Measurements from ENCODE around the gene CARD11. TPM values are rescaled to one million over a fixed set of nuclear protein-coding genes. Genes with fewer than 3 reads are reported as not detected.
"Not testable (repeated sequence)": the region's sequence is repeated elsewhere in the genome, so short reads cannot be mapped to it uniquely, and the experiment has no call there.

Gene CARD11
- total and polyA plus RNA-seq, 8 donors, result 2.7 to 8.1 (median 3.9) TPM

- Histone ChIP-seq H3K36me3 (no peaks in the 10 kb centered on the region), H3K4me1 (no peaks in the 10 kb centered on the region), H3K27ac (no peak overlapping the region), H3K27me3 (peaks cover 0 to 18% of the 10 kb centered on the region in 2 donors), H3K9me3 (peaks cover 0 to 15% of the 10 kb centered on the region in 2 donors), H3K4me3 (no peak overlapping the region)
- ATAC-seq (no peak), DNase-seq (no peak)
- intact Hi-C loops (cut with DNase I), result no loop called here
- TF ChIP-seq, protein P1, sequence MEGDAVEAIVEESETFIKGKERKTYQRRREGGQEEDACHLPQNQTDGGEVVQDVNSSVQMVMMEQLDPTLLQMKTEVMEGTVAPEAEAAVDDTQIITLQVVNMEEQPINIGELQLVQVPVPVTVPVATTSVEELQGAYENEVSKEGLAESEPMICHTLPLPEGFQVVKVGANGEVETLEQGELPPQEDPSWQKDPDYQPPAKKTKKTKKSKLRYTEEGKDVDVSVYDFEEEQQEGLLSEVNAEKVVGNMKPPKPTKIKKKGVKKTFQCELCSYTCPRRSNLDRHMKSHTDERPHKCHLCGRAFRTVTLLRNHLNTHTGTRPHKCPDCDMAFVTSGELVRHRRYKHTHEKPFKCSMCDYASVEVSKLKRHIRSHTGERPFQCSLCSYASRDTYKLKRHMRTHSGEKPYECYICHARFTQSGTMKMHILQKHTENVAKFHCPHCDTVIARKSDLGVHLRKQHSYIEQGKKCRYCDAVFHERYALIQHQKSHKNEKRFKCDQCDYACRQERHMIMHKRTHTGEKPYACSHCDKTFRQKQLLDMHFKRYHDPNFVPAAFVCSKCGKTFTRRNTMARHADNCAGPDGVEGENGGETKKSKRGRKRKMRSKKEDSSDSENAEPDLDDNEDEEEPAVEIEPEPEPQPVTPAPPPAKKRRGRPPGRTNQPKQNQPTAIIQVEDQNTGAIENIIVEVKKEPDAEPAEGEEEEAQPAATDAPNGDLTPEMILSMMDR (IDR thresholded peaks at IDR 0.05), result no peak
Measured at GRCh38 chr7:3025616-3026015, 18.1 kb downstream of the CARD11 start.

DNA sequence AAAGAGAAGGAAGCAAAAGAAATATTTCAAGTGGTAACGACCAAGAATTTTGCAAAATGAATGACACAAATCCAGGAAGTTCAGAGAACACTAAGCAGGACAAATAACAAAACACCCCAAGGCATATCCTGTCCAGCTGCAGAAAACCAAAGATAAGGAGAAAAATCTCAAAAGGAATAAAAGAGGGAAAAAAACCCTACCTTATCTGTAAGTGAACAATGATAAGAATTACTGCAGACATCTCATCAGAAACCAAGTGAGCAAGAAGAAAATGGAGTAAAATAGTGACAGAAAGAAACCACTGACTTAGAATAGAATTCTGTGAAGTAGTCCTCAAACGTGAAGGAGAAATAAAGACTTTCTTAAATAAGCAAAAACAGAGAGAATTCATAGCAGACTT is 21.8 kb downstream of the CARD11 start:
- H3K4me1 ChIP-seq, result no peaks in the 10 kb centered on the region
- H3K27ac ChIP-seq, result no peak overlapping the region
- TF ChIP-seq, protein P1 (IDR thresholded peaks at IDR 0.05), result no peak
- intact Hi-C loops (cut with DNase I), result no loop called here
- H3K36me3 ChIP-seq, result no peaks in the 10 kb centered on the region
- no peak overlapping the region for H3K4me3 ChIP-seq
- H3K9me3 ChIP-seq, result peaks cover 0 to 28% of the 10 kb centered on the region in 2 donors
- ATAC-seq (no peak), DNase-seq (no peak)
- H3K27me3 ChIP-seq, result peaks cover 0 to 6% of the 10 kb centered on the region in 2 donors

DNA sequence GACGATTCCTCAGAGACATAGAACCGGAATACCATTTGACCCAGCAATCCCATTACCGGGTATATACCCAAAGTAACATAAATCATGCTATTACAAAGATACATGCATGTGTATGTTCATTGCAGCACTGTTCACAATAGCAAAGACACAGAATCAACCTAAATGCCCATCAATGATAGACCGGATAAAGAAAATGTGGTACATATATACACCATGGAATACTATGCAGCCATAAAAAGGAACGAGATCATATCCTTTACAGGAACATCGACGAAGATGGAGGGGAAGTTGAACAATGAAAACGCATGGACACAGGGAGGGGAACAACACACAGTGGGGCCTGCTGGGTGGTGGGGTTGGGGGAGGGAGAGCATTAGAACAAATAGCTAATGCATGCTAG is 22.4 kb downstream of the CARD11 start:
- H3K36me3 ChIP-seq; H3K27me3 ChIP-seq; ATAC-seq; H3K27ac ChIP-seq; H3K4me3 ChIP-seq; H3K4me1 ChIP-seq; DNase-seq; intact Hi-C loops (cut with DNase I): not testable (repeated sequence)
- peaks cover 0 to 28% of the 10 kb centered on the region in 2 donors for H3K9me3 ChIP-seq

DNA sequence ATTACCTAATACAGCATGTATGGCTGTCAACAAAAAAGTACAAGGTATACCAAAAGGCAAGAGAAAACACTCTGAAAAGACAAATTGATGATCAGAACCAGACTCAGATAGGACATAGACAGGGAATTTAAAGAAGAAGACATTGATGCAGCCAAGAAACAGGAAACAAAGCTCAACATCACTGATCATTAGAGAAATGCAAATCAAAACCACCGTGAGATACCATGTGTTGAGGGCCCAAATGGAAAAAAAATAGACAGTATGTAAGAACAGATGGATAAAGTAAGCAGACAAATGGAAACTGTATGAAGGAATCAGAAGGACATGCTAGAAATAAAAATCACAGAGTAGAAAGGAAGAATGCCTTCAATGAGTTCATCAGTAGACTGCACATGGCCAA is 23.3 kb downstream of the CARD11 start:
- ATAC-seq (no peak), DNase-seq (no peak)
- no peaks in the 10 kb centered on the region for H3K4me1 ChIP-seq
- no peaks in the 10 kb centered on the region for H3K36me3 ChIP-seq
- TF ChIP-seq, protein P1 (IDR thresholded peaks at IDR 0.05), result no peak
- no peak overlapping the region for H3K4me3 ChIP-seq
- no peaks in the 10 kb centered on the region for H3K27me3 ChIP-seq
- H3K9me3 ChIP-seq, result peaks cover 0 to 23% of the 10 kb centered on the region in 2 donors
- intact Hi-C loops (cut with DNase I), result no loop called here
- H3K27ac ChIP-seq, result no peak overlapping the region

DNA sequence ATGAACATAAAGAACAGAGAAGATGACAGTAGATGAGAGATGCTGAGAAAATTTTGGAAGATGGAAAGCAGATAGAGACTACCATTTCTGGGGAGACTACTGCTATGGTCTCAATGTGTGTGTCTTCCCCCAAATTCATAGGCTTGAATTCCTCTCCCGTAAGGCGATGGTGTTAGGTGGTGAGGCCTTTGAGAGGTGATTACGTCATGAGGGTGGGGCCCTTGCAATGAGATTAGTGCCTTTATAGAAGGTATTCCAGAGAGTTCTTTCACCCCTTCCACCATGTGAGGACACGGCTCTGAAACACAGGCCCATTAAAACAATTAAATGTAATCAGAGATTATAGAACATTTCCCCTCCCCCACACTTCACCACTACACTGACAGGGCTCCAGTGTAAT is 23.9 kb downstream of the CARD11 start:
- no peak for DNase-seq
- TF ChIP-seq, protein P1 (IDR thresholded peaks at IDR 0.05), result no peak
- Histone ChIP-seq H3K27me3 (no peaks in the 10 kb centered on the region), H3K4me3 (no peak overlapping the region), H3K36me3 (no peaks in the 10 kb centered on the region), H3K4me1 (no peaks in the 10 kb centered on the region), H3K27ac (no peak overlapping the region), H3K9me3 (peaks cover 0 to 17% of the 10 kb centered on the region in 2 donors)
- intact Hi-C loops (cut with DNase I), result no loop called here
- ATAC-seq, result no peak

Measured in left lung (tissue), 10 donors.